Ovary (tissue), 9 donors: ENCODE data around the gene GAMT. TPM values are rescaled to one million over a fixed set of nuclear protein-coding genes. Genes with fewer than 3 reads are reported as not detected.

Experiments used
- DNase-seq, 5 donors: peaks; one replicate each; pipeline ENCODE4 v3.0.0-alpha.2; 2019 to 2020
- H3K27ac ChIP-seq, 2 donors: fragments of 200-600 bp; one replicate each; pipeline versions ENCODE4 v1.5.1 to v1.8.0; 2019 to 2022
- H3K27me3 ChIP-seq: fragments of 200-600 bp; one replicate; pipeline ENCODE4 v1.8.0; 2022
- H3K36me3 ChIP-seq: fragments of 200-600 bp; sonication (generic); one replicate; pipeline ENCODE4 v1.5.1; 2019
- H3K4me1 ChIP-seq: one replicate; pipeline ENCODE4 v1.8.1; 2013; ENCODE audit warnings: mild to moderate bottlenecking, moderate library complexity; ENCODE audit not compliant: insufficient read depth
- H3K4me3 ChIP-seq: fragments of 200-600 bp; sonication (generic); one replicate; pipeline ENCODE4 v1.5.1; 2017
- H3K9me3 ChIP-seq, 2 donors: fragments of 200-600 bp in 1 of 2; sonication (generic) in 1 of 2; one replicate each; pipeline versions ENCODE4 v1.5.1 to v1.8.1; 2013 to 2019; ENCODE audit warnings: mild to moderate bottlenecking in 1 of 2, moderate library complexity in 1 of 2
- CTCF ChIP-seq, 3 donors: fragments of 450-650 bp in 2 of 3; fragments of 200-600 bp in 1 of 3; IDR thresholded peaks; one replicate each; pipeline versions ENCODE4 v1.5.1 to v1.8.0; 2016 to 2022; ENCODE audit warnings: antibody characterized with exemption in 3 of 3, mild to moderate bottlenecking in 1 of 3
- EP300 ChIP-seq: sonication (generic); formaldehyde crosslinking; IDR thresholded peaks from one replicate; pipeline ENCODE4 v1.6.1; 2017; ENCODE audit warnings: antibody characterized with exemption
- POLR2A ChIP-seq: fragments of 450-650 bp; IDR thresholded peaks from one replicate; pipeline ENCODE4 v1.6.1; 2017; ENCODE audit warnings: antibody characterized with exemption, mild to moderate bottlenecking, moderate library complexity
- WGBS, 3 donors: extraction: QIAGEN DNeasy Blood & Tissue Kit in 1 of 3; methylation state at CpG; one replicate each; pipeline versions ENCODE4 v1.1.5 to v1.1.7; 2013 to 2017; 5-methylcytosine and 5-hydroxymethylcytosine counted together
- intact Hi-C, 4 donors: fragments of 100-400 bp; cut with DNase I; formaldehyde crosslinking; loops; one replicate each; pipeline versions ENCODE4 v1.11.0 to v1.15.1; 2022 to 2023
- polyA plus RNA-seq, 2 donors: library from polyadenylated mRNA; stranded (reverse); fragments of 200-250 nt in 1 of 2; fragments of 350-450 nt in 1 of 2; fragmentation: Illumina TruSeq in 1 of 2; extraction: RNeasy Lipid Tissue Mini Kit (QIAGEN cat#74804) in 1 of 2; gene quantifications; one replicate each; pipeline ENCODE4 v1.2.3, GENCODE V29; 2013 to 2014
- total RNA-seq, 7 donors: library from RNA; depleted of rRNA in 2 of 7; stranded (reverse); fragments of >200 nt in 2 of 7; fragmentation: NEBNext Ultra II Directional in 3 of 7; extraction: Animal tissue kit (Norgen Biotek cat#: 25700) in 3 of 7; gene quantifications; one replicate each; pipeline versions ENCODE4 v1.1.0 to v1.2.4, GENCODE V29; 2016 to 2023
- donor health status: DM: no; HTN: no; CAD: no; lungs with moderate emphysema.
- donor health status: DM: no; HTN: no; CAD: no.
- donor health status: Bipolar disorder and iron deficiency.
- donor health status: DM: yes; HTN: yes; CAD: no.
- donor health status: DM: no; HTN: no; CAD: no.
- donor health status: DM: yes; HTN: yes; CAD: no.

GAMT gene
- total and polyA plus RNA-seq, 9 donors, result 8.0 to 34.1 (median 17.0) TPM

GRCh38 chr19:1396768-1397679 is 4.3 kb downstream of the GAMT start:
- intact Hi-C loops, result no loop called here
- TF ChIP-seq CTCF (IDR thresholded peaks at IDR 0.05), result no peak
- no peak for TF ChIP-seq EP300
- no peak for TF ChIP-seq POLR2A

GRCh38 chr19:1396019-1396767 is 5.1 kb downstream of the GAMT start:
- 31 to 41% (median 35%) methylated on average over 21 to 25 of the region's 25 CpGs for WGBS, 3 donors
- no peaks in the 10 kb centered on the region for H3K36me3 ChIP-seq
- no peak for DNase-seq
- intact Hi-C loops, result no loop called here
- H3K9me3 ChIP-seq, result no peaks in the 10 kb centered on the region
- H3K27ac ChIP-seq, result no peak overlapping the region
- no peaks in the 10 kb centered on the region for H3K27me3 ChIP-seq
- H3K4me1 ChIP-seq, result peaks cover 11% of the 10 kb centered on the region
- no peak overlapping the region for H3K4me3 ChIP-seq
- no peak for TF ChIP-seq CTCF (IDR thresholded peaks at IDR 0.05)
- TF ChIP-seq POLR2A, result no peak
- no peak for TF ChIP-seq EP300

More at GRCh38 chr19:1396768-1397679, 4.3 kb downstream of the GAMT start:
- no peaks in the 10 kb centered on the region for H3K27me3 ChIP-seq
- peaks cover 12% of the 10 kb centered on the region for H3K4me1 ChIP-seq
- no peaks in the 10 kb centered on the region for H3K36me3 ChIP-seq
- no peak overlapping the region for H3K4me3 ChIP-seq
- H3K27ac ChIP-seq, result no peak overlapping the region
- no peak for DNase-seq
- no peaks in the 10 kb centered on the region for H3K9me3 ChIP-seq
- WGBS, 3 donors, result 64 to 71% (median 70%) methylated on average over 33 to 42 of the region's 42 CpGs

- WGBS, 3 donors, result 46 to 65% (median 51%) methylated on average over 41 to 52 of the region's 52 CpGs
- Histone ChIP-seq H3K27me3 (no peaks in the 10 kb centered on the region), H3K27ac (no peak overlapping the region), H3K4me3 (no peak overlapping the region), H3K4me1 (peaks cover 4% of the 10 kb centered on the region), H3K9me3 (no peaks in the 10 kb centered on the region), H3K36me3 (no peaks in the 10 kb centered on the region)
- peak in 3 of 5 donors; percentile 57 to 76 (median 57) for DNase-seq
- intact Hi-C loops, result no loop called here
- TF ChIP-seq POLR2A (no peak), CTCF (IDR thresholded peaks at IDR 0.05) (no peak), EP300 (no peak)
Observed at GRCh38 chr19:1395194-1396018, 5.9 kb downstream of the GAMT start.
